HepG2 (cell line): ENCODE data around the gene NAXD.

Experiments used
- CBX1 ChIP-seq: IDR thresholded peaks from one replicate; pipeline ENCODE4 v1.6.1; 2016; ENCODE audit warnings: antibody characterized with exemption, low read depth
- CHCHD3 ChIP-seq: sonication (generic); formaldehyde crosslinking; IDR thresholded peaks from 2 replicates; pipeline ENCODE4 v1.8.0; 2022; ENCODE audit warnings: mild to moderate bottlenecking, missing genetic modification reagents, moderate library complexity
- GABPB1 ChIP-seq: IDR thresholded peaks from 2 replicates; pipeline ENCODE4 v1.6.1; 2016; ENCODE audit warnings: mild to moderate bottlenecking, missing genetic modification reagents, moderate library complexity, missing compliant biosample characterization
- NR3C1 ChIP-seq: sonication (generic); formaldehyde crosslinking; IDR thresholded peaks from 2 replicates; pipeline ENCODE4 v1.4.0; 2020; ENCODE audit warnings: missing genetic modification reagents
- RFX5 ChIP-seq: IDR thresholded peaks from 2 replicates; pipeline ENCODE4 v1.6.1; 2011; ENCODE audit warnings: low read depth, low read length, improper control_type of control experiment
- TBP ChIP-seq: sonication (generic); formaldehyde crosslinking; IDR thresholded peaks from 2 replicates; pipeline ENCODE4 v1.5.0; 2020; ENCODE audit warnings: missing genetic modification reagents
- ZNF660 ChIP-seq: sonication (generic); formaldehyde crosslinking; IDR thresholded peaks from 2 replicates; pipeline ENCODE4 v1.5.1; 2020; ENCODE audit warnings: mild to moderate bottlenecking, low read depth, missing genetic modification reagents, borderline replicate concordance
- ZNF883 ChIP-seq: sonication (generic); formaldehyde crosslinking; IDR thresholded peaks from 2 replicates; pipeline ENCODE4 v1.5.1; 2020; ENCODE audit warnings: mild to moderate bottlenecking, missing genetic modification reagents; ENCODE audit errors: not compliant biosample characterization
- TF ChIP-seq, protein P1 (sequence below): sonication (generic); formaldehyde crosslinking; IDR thresholded peaks from 2 replicates; pipeline ENCODE4 v1.5.0; 2020; ENCODE audit warnings: mild to moderate bottlenecking, missing genetic modification reagents, moderate library complexity
- TF ChIP-seq, protein P2 (sequence below): sonication (generic); formaldehyde crosslinking; IDR thresholded peaks from 2 replicates; pipeline ENCODE4 v1.4.0; 2020; ENCODE audit warnings: missing genetic modification reagents
- TF ChIP-seq, protein P3 (sequence below): sonication (generic); formaldehyde crosslinking; IDR thresholded peaks from 2 replicates; pipeline ENCODE4 v1.4.0; 2020; ENCODE audit warnings: mild to moderate bottlenecking, low read depth, missing genetic modification reagents

DNA sequence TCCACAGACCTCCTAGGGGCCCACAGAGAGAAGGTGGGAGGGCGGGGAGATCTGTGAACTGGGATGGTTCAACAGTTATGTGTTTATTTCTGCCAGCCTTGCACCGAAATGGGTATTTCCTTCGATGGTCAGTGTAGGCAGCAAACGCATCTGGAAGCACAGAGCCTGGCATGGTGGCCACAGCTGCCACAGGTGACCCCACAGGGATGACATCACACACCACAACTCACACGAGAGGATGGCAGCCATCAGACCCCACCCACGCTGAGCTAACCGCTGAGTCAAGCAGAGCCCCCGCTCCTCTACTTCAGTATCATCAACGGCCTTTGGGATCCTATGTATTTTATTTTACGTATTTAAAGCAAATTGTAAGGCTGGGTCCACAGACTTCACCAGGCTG is 37.4 kb downstream of the NAXD start:
- no peak for TF ChIP-seq RFX5
- TF ChIP-seq, protein P1, sequence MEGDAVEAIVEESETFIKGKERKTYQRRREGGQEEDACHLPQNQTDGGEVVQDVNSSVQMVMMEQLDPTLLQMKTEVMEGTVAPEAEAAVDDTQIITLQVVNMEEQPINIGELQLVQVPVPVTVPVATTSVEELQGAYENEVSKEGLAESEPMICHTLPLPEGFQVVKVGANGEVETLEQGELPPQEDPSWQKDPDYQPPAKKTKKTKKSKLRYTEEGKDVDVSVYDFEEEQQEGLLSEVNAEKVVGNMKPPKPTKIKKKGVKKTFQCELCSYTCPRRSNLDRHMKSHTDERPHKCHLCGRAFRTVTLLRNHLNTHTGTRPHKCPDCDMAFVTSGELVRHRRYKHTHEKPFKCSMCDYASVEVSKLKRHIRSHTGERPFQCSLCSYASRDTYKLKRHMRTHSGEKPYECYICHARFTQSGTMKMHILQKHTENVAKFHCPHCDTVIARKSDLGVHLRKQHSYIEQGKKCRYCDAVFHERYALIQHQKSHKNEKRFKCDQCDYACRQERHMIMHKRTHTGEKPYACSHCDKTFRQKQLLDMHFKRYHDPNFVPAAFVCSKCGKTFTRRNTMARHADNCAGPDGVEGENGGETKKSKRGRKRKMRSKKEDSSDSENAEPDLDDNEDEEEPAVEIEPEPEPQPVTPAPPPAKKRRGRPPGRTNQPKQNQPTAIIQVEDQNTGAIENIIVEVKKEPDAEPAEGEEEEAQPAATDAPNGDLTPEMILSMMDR (CRISPR knock-in tag) = no peak
- TF ChIP-seq TBP = no peak
- TF ChIP-seq ZNF660 (CRISPR knock-in tag) = no peak
- TF ChIP-seq NR3C1 (CRISPR knock-in tag) = no peak
- no peak for TF ChIP-seq CHCHD3 (CRISPR knock-in tag)
- TF ChIP-seq CBX1 = no peak
- TF ChIP-seq, protein P2, sequence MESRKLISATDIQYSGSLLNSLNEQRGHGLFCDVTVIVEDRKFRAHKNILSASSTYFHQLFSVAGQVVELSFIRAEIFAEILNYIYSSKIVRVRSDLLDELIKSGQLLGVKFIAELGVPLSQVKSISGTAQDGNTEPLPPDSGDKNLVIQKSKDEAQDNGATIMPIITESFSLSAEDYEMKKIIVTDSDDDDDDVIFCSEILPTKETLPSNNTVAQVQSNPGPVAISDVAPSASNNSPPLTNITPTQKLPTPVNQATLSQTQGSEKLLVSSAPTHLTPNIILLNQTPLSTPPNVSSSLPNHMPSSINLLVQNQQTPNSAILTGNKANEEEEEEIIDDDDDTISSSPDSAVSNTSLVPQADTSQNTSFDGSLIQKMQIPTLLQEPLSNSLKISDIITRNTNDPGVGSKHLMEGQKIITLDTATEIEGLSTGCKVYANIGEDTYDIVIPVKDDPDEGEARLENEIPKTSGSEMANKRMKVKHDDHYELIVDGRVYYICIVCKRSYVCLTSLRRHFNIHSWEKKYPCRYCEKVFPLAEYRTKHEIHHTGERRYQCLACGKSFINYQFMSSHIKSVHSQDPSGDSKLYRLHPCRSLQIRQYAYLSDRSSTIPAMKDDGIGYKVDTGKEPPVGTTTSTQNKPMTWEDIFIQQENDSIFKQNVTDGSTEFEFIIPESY (CRISPR knock-in tag) = no peak
- TF ChIP-seq, protein P3, sequence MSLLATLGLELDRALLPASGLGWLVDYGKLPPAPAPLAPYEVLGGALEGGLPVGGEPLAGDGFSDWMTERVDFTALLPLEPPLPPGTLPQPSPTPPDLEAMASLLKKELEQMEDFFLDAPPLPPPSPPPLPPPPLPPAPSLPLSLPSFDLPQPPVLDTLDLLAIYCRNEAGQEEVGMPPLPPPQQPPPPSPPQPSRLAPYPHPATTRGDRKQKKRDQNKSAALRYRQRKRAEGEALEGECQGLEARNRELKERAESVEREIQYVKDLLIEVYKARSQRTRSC (CRISPR knock-in tag) = no peak
- TF ChIP-seq GABPB1 (CRISPR knock-in tag) = no peak
- no peak for TF ChIP-seq ZNF883 (CRISPR knock-in tag)
